GM19239 (cell line): Measurements from ENCODE around the gene CCDC34.
"Not testable (repeated sequence)": the region's sequence is repeated elsewhere in the genome, so short reads cannot be mapped to it uniquely, and the experiment has no call there.

Experiments used
- DNase-seq: peaks from one replicate; pipeline ENCODE4 v3.0.0; 2011; ENCODE audit warnings: low spot score; ENCODE audit not compliant: insufficient read length
- FAIRE-seq: peaks from 2 replicates; lab custom pipeline; 2011; peaks lifted over from hg19 to GRCh38; lab: Jason Lieb, UNC

The CCDC34 gene

DNA sequence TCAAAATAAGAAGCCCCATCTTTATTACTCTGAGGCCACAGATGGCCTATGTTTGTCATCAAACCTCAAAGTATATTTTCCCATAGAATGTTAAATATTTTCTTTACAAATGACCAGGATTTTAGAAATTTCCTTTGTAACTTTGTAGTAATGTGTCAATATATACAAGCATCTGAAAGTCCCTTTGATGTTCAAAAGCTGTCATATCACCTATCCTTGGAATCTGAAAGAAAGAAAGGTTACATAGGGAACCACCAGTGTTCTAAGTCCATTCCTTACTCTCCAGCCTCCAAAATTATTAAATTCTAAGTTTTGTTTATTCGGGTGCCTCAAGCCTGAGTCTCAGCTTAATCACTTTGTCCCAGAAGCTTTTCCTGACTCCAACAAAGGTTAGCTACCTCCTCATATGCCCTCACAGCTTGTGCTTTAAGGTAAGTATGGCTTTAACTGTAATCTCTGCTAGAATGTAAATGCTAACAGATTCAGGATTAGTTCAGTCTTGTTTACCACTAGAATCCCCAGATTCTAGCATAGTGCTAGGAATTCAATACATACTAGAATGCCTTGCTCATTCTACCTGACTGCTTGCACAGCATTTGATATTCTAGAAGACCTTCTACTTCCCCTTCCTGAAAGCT, 32.3 kb downstream of the CCDC34 start:
- DNase-seq, result no peak
- no peak for FAIRE-seq

- no peak for FAIRE-seq
- no peak for DNase-seq
These were observed 33.0 kb downstream of the CCDC34 start for GRCh38 chr11:27329867-27330632.

DNA sequence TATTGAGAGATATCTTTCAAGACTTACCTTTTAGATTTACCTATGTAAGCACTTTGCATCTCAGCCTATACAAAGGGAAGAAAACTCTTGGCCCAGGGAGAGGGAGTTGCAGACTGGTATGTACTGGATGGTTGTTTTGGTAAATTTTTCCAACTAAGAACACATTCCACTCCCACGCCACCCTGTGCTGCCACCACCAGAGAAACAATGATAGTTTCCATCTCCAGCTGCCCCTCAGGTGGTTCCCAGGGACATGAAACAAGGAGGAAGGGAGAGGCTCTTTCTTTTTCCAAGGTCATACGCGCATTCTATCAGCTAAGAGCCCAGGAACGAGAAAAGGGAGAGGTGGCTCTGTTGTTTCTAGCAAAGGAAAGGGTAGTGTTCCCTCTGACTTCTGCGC, 34.4 kb downstream of the CCDC34 start:
- DNase-seq (no peak), FAIRE-seq (no peak)

GRCh38 chr11:27327064-27327463, 36.0 kb downstream of the CCDC34 start:
- DNase-seq, FAIRE-seq: not testable (repeated sequence)

GRCh38 chr11:27322196-27322595, 40.8 kb downstream of the CCDC34 start:
- not testable (repeated sequence) for DNase-seq, FAIRE-seq

DNA sequence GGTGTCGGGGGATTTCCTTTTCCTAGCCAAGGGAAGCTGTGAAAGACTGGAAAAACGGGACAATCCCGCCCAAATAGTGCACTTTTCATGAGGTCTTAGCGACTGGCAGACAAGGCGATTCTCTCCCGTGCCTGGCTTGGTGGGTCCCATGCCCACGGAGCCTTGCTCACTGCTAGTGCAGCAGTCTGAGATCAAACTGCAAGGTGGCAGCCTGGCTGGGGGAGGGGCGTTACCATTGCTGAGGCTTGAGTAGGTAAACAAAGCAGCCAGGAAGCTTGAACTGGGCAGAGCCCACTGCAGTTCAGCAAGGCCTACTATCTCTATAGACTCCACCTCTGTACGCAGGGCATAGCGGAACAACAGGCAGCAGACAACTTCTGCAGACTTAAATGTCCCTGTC, 41.7 kb downstream of the CCDC34 start:
- not testable (repeated sequence) for FAIRE-seq, DNase-seq

DNA sequence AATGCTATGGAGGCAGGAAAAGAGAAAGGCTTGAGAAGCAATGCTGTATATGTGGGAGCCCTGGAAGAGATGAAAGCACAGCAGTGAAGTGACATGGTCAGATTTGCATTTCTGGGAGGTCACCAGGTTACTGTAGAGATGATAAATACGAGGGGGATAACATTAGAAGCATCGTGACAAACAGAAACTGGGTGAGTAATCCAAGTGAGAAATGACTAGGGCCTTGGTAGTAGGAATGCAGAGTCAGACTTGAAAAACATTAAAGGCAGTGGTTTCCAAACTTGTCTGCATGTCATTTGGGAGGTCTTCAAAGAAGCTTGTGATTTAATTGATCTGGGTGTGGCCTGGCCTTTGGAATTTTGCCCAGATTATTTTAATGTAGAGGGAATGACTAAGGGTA, 43.9 kb downstream of the CCDC34 start:
- FAIRE-seq (no peak), DNase-seq (peak; percentile 7)

DNA sequence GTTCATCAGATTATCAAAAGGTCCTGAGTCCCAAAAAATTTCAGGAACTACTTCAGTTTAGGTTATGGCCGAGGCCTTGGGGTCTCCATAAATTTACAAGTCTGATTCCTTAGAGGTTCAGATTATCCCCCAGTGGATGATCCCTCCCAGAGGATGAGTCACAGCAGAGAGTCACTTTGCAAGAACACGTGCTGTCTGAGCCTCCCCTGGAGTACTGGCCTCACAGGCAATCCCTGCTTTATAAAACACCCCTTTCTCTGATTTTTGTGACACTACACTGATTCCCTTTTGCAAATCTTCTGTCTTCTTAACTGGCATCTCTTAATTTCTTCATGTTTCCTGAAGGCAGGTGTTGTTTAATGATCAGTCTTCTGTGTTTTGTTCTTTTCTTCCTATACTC, 45.3 kb downstream of the CCDC34 start:
- no peak for DNase-seq
- no peak for FAIRE-seq

GRCh38 chr11:27315836-27316235, 47.2 kb downstream of the CCDC34 start:
- no peak for DNase-seq
- no peak for FAIRE-seq

- DNase-seq, result no peak
These were observed 49.7 kb downstream of the CCDC34 start for GRCh38 chr11:27313157-27313821.

DNA sequence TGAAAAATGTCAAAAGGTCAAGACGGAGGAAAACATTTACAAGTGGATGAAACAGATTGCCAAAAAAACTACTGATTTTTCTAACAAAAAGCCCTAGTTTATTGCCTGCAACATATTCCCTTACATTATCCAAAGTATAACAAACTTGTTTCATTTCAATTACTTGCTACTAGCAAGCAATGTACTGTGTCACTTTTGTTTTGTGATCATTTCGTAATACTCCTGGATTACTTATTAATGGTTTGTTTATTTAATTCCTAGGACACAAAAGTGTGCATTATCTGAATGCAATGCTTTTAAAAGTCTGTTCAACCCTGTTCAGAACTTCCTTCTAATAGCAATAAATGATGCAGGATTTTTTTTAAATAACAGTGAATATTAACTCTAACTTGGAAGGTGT, 50.9 kb downstream of the CCDC34 start:
- FAIRE-seq (no peak), DNase-seq (no peak)

More at GRCh38 chr11:27313157-27313821, 49.7 kb downstream of the CCDC34 start:
- no peak for FAIRE-seq

GRCh38 chr11:27310707-27311106, 52.3 kb downstream of the CCDC34 start:
- DNase-seq, result no peak
- FAIRE-seq, result no peak

- DNase-seq (no peak), FAIRE-seq (no peak)
These were observed 52.8 kb downstream of the CCDC34 start for GRCh38 chr11:27310182-27310581.

- FAIRE-seq, result no peak
- no peak for DNase-seq
These were observed 54.0 kb downstream of the CCDC34 start for GRCh38 chr11:27309046-27309445.

- no peak for DNase-seq
- FAIRE-seq, result no peak
These were observed 55.8 kb downstream of the CCDC34 start for GRCh38 chr11:27307232-27307631.

DNA sequence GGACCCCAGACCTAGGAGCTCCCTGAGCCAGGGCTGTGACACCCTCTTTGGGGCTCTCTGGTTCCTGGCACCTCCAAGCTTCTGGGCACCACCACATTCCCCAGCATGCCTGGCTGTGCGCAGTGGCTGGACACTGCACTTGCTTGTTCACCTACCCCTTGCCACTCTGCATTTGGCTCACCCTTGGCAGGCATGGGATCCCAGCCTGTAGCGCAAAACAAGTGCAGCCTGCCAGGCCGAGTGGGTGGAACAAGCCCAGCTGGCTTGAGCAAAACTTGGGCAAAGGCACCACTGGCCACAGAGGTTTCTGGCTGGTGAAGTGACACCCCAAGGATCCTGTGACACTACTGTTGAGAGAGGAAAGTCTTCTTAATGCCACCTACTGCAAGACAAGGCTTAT, 57.3 kb downstream of the CCDC34 start:
- FAIRE-seq (no peak), DNase-seq (no peak)

DNA sequence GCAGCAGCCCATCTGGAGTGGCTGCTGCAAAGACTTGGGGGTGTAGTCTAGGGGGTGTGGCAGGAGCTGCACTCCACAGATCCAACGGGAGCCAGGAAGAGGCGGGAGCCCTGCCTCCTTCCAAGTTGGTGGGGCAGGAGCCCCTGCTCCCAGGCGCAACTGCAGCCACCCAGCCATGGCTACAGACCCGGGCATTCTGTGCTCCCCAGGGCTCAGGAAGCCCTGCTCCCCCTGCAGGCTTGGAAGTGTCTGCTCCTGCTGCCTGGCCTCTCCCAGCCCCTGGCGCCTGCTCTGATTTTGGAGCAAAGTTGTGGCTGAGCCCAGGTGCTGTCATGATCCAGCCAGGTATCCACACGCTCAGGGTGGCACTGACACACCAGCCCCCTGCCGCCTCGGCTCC, 58.5 kb downstream of the CCDC34 start:
- DNase-seq (no peak), FAIRE-seq (no peak)

GRCh38 chr11:27303903-27304302, 59.1 kb downstream of the CCDC34 start:
- FAIRE-seq (no peak), DNase-seq (no peak)

GRCh38 chr11:27300974-27301373, 62.0 kb downstream of the CCDC34 start:
- FAIRE-seq (no peak), DNase-seq (no peak)

DNA sequence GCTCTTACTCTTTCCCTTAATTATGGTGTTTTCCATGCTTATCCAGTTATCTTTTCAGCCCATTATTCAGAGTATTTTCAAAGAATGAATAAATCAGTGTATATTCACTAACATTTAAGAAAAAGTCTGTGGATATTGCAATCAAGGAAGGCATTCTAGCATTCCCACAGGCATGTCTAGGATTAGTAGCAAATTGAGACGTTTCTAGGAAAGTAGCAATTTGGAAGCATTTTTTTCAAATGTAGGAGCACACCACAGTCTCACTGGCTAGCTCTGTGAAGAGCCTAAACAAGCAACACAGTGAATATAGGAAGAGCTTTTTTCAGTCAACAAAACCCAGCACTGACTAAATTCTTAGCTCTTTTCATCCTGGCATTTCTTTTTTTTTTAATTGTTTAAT, 65.4 kb downstream of the CCDC34 start:
- FAIRE-seq (no peak), DNase-seq (no peak)

DNA sequence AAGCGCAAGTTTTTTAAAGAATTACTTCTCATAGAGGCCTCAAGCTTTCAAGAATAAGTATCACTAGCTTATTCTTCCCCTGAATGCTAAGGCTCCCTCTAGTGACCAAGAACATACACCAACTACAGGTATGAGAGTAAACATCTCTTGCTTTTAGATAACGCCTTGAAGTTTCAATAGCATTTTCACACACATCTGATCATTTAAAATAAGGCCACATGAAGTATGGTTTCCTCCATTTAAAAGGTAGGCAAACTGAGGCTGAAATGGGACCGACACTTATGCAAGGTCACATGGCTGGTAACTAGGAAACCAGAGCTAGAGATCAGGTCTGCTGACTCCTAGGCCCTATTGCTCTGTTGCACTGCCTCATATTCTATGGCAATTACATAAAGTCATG, 66.5 kb downstream of the CCDC34 start:
- no peak for FAIRE-seq
- DNase-seq, result no peak
